GM13976 (cell line): ENCODE data around the gene PTPRG.

ENCODE experiments used
- DNase-seq: peaks from one replicate; pipeline ENCODE4 v3.0.0; 2012; ENCODE audit warnings: low spot score
- in situ Hi-C: fragments of 300-500 bp; cut with MboI; formaldehyde crosslinking; loops from one replicate; pipeline ENCODE4 v1.12.0; 2022; ENCODE audit warnings: low sequenced_read_pairs, mixed read lengths, inconsistent platforms; ENCODE audit not compliant: unreplicated experiment
- TF ChIP-seq, protein P1 (sequence below): IDR thresholded peaks from 2 replicates; pipeline ENCODE4 v1.5.1; 2012; ENCODE audit warnings: borderline replicate concordance, mild to moderate bottlenecking; ENCODE audit not compliant: insufficient read depth; ENCODE audit errors: extremely low read depth, missing control alignments, control extremely low read depth

The PTPRG gene

DNA sequence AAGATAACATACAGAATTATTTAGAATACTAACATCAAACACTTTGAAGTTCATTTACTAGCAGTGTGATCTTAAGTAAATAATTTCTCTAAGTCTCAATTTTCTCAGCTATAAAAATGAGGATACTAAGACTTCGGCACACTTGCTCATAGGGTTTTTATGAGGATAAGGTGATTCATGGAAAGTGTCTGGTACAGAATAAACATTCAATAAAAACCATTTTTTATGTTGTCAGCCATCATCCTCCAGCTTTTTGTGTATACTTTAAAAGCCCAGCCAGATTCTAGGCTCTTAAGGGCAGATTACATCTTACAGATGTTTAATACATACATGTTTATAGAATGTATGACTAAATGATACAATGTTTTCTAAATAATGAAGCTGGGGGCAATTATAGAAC, 755.2 kb downstream of the PTPRG start:
- DNase-seq: no peak
- TF ChIP-seq, protein P1, sequence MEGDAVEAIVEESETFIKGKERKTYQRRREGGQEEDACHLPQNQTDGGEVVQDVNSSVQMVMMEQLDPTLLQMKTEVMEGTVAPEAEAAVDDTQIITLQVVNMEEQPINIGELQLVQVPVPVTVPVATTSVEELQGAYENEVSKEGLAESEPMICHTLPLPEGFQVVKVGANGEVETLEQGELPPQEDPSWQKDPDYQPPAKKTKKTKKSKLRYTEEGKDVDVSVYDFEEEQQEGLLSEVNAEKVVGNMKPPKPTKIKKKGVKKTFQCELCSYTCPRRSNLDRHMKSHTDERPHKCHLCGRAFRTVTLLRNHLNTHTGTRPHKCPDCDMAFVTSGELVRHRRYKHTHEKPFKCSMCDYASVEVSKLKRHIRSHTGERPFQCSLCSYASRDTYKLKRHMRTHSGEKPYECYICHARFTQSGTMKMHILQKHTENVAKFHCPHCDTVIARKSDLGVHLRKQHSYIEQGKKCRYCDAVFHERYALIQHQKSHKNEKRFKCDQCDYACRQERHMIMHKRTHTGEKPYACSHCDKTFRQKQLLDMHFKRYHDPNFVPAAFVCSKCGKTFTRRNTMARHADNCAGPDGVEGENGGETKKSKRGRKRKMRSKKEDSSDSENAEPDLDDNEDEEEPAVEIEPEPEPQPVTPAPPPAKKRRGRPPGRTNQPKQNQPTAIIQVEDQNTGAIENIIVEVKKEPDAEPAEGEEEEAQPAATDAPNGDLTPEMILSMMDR: no peak
- in situ Hi-C loops: no loop called here

DNA sequence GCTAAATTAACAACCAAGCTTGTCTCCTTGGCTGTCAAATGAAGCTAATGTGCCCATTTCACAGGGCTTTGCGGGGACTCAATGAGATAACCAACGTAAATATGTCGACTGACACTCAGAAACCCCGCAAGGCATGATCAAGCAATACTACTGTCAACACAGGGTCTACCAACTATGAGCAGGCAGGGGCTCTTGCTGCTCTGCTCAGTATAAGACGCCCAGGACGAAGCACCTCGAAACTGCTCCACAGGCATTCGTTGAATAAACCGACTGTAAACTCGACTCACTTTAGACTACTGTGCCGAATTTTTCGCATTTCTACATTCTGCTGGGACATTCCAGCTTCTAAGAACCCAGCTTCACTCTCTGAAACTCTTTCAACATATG, 757.0 kb downstream of the PTPRG start:
- no peak for DNase-seq
- in situ Hi-C loops: no loop called here
- TF ChIP-seq, protein P1: no peak

DNA sequence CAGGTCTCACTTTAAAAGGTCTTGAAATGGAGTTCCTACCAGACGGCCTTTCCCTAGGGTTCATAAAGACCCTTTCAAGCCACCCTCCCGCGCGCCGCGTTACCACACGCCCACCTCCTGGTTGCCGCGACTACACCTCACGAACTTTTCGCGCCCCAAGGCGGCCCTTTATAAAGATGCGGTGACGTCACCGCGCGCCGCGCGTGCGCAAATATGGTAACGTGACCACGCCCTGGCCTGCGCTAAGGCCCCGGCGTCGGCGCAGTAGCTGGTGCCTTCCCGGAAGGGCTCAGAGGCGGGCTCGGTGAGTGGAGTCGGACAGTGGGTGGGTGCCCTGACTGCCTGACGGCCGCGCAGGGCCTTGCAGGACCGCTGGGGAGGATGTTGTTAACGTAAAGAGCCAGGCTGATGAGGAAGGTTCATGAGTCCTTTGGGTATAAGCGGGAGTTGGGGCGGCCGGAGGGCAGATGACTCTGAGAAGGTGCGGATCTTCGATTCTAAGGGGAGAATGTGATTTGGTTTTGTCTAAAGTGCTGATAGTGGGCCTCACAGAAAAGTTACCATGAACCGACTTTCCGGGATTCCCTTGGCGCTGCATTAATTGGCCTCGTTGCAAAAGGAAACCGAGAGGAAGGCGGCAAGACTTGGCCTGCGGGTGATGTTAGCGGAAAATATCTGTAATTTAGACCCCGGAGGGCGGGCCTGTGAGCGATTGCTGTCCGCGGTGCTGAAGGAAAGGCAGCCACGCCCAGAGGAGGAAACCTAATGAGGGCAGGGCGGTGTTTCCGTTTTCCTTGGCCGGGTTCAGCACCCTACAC, 757.6 kb downstream of the PTPRG start:
- TF ChIP-seq, protein P1: no peak
- peak; percentile 41 for DNase-seq
- in situ Hi-C loops: no loop called here

DNA sequence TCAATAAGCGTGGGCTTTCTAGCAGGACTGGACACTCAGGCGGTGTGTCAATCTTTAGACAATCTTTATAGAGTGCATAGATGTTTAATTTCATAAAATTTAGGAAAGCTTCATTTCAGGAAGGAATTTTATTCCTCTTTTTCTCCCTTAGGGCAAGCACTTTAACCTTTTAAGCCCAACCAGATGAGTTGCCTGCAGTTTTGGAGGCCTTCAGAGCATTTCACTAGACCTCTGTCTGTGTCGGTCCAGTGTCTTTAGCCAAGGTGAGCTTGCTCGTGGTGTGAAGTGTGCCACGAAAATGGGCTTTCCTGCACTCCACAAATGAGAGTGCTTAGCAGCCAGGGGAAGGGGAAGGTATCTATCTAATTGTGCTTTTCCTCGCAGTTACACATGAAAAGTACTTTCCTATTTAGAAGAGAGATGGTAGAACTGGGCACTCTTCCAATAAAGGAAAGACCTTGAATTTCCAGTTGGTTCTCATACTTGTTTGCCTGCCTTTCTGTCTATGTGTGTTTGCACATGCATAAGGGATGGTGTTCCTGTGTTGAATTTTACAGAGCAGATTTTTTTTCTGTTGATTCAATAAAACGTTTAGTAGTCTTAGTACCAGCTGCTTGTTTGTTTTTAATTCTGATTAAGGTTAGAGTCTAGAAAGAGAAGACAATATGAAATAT, 758.3 kb downstream of the PTPRG start:
- DNase-seq: no peak
- TF ChIP-seq, protein P1: no peak
- in situ Hi-C loops: no loop called here

DNA sequence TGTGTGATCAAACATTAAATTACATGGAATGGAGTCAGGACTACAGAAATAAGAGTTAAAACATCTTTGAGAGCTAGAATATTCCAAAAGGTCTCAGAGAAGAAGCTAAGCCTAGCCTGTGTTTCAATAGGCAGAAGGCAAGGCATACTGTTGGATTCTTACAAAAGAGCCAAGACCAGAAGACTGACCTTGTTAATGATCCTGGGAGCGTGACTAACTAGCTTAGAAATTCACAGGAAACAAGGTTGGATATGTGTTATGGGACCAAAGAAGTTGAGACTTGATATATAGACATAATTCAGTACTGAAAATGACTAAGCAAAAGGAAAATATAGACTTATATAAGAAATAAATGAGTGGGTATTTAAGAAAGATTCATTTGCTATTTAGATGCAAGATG, 761.9 kb downstream of the PTPRG start:
- no peak for DNase-seq
- in situ Hi-C loops: no loop called here
- TF ChIP-seq, protein P1: no peak

DNA sequence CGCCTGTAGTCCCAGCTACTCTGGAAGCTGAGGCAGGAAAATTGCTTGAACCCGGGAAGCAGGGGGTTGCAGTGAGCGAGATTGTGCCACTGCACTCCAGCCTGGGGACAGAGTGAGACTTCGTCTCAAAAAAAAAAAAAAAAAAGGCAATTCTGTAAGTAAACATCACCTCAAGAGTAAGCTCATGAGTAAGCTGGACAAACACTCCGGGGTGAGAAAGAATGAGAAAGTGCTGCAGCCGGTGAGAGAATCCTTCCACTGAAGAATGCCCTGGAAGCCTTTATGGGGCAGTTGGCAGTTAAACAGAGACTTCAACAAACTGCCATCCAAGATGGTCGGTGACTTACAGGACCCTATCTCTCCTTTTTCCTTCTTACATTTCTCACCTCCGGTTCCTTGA, 764.5 kb downstream of the PTPRG start:
- DNase-seq: no peak
- in situ Hi-C loops: no loop called here
- TF ChIP-seq, protein P1: no peak
